HEK293T (cell line): ENCODE data around the gene MAML2.
A peak's percentile ranks its signal among the peaks of the same experiment; 100 is the strongest.

Source experiments
- CTCF ChIA-PET: fragments of 350-600 bp; formaldehyde crosslinking; extraction: SDS; loops from one replicate; lab custom pipeline; 2021; ENCODE audit warnings: antibody characterized with exemption, inconsistent platforms; lab: Yijun Ruan, JAX
- POLR2A ChIA-PET: fragments of 350-600 bp; formaldehyde crosslinking; extraction: SDS; loops from one replicate; lab custom pipeline; 2020; ENCODE audit warnings: antibody characterized with exemption, inconsistent platforms; lab: Yijun Ruan, JAX
- DNase-seq: peaks from one replicate; pipeline ENCODE4 v3.0.0; 2012; ENCODE audit warnings: mixed read lengths; ENCODE audit errors: extremely low spot score
- ARNT ChIP-seq: fragments of 450-650 bp; IDR thresholded peaks from 2 replicates; pipeline ENCODE4 v1.6.1; 2017; ENCODE audit warnings: mild to moderate bottlenecking
- BHLHE40 ChIP-seq: fragments of 450-650 bp; IDR thresholded peaks from 2 replicates; pipeline ENCODE4 v1.6.1; 2016; ENCODE audit warnings: mild to moderate bottlenecking, moderate library complexity, borderline replicate concordance
- CTBP1 ChIP-seq: fragments of 450-650 bp; IDR thresholded peaks from 2 replicates; pipeline ENCODE4 v1.6.1; 2016; ENCODE audit warnings: borderline replicate concordance
- ELF4 ChIP-seq: fragments of 450-650 bp; IDR thresholded peaks from 2 replicates; pipeline ENCODE4 v1.6.1; 2017; ENCODE audit warnings: antibody characterized with exemption
- FOXA1 ChIP-seq: fragments of 450-650 bp; IDR thresholded peaks from 2 replicates; pipeline ENCODE4 v1.6.1; 2016; ENCODE audit warnings: mild to moderate bottlenecking
- FOXK2 ChIP-seq: fragments of 450-650 bp; IDR thresholded peaks from 2 replicates; pipeline ENCODE4 v1.6.1; 2016; ENCODE audit warnings: mild to moderate bottlenecking
- FOXM1 ChIP-seq: fragments of 450-650 bp; IDR thresholded peaks from 2 replicates; pipeline ENCODE4 v1.6.1; 2017; ENCODE audit warnings: mild to moderate bottlenecking, borderline replicate concordance
- HDGF ChIP-seq: fragments of 450-650 bp; IDR thresholded peaks from 2 replicates; pipeline ENCODE4 v1.6.1; 2017; ENCODE audit warnings: antibody characterized with exemption, borderline replicate concordance
- L3MBTL2 ChIP-seq: fragments of 450-650 bp; conservative IDR thresholded peaks from 2 replicates; pipeline ENCODE4 v1.6.1; 2016; ENCODE audit warnings: mild to moderate bottlenecking
- LEF1 ChIP-seq: fragments of 450-650 bp; IDR thresholded peaks from 2 replicates; pipeline ENCODE4 v1.6.1; 2017; ENCODE audit warnings: mild to moderate bottlenecking, borderline replicate concordance
- NFRKB ChIP-seq: fragments of 450-650 bp; IDR thresholded peaks from 2 replicates; pipeline ENCODE4 v1.6.1; 2016; ENCODE audit warnings: mild to moderate bottlenecking, moderate library complexity
- PKNOX1 ChIP-seq: fragments of 450-650 bp; IDR thresholded peaks from 2 replicates; pipeline ENCODE4 v1.6.1; 2016
- SP1 ChIP-seq: fragments of 450-650 bp; IDR thresholded peaks from 2 replicates; pipeline ENCODE4 v1.6.1; 2017
- SUZ12 ChIP-seq: fragments of 450-650 bp; IDR thresholded peaks from 2 replicates; pipeline ENCODE4 v1.6.1; 2016; ENCODE audit warnings: mild to moderate bottlenecking
- TARDBP ChIP-seq: fragments of 450-650 bp; IDR thresholded peaks from 2 replicates; pipeline ENCODE4 v1.6.1; 2016
- ZNF384 ChIP-seq: fragments of 450-650 bp; IDR thresholded peaks from 2 replicates; pipeline ENCODE4 v1.6.1; 2016

MAML2 gene

GRCh38 chr11:96045622-96046456, 297.2 kb downstream of the MAML2 start:
- CTCF ChIA-PET: no interaction called here
- no peak for DNase-seq
- TF ChIP-seq FOXK2: no peak
- no peak for TF ChIP-seq L3MBTL2
- TF ChIP-seq ARNT: no peak
- TF ChIP-seq BHLHE40: no peak
- TF ChIP-seq LEF1: no peak
- no peak for TF ChIP-seq ZNF384
- TF ChIP-seq CTBP1: no peak
- no peak for TF ChIP-seq NFRKB
- no peak for TF ChIP-seq SP1
- no peak for TF ChIP-seq FOXM1
- TF ChIP-seq PKNOX1: no peak
- TF ChIP-seq HDGF: no peak
- no peak for TF ChIP-seq ELF4
- no peak for TF ChIP-seq SUZ12
- TF ChIP-seq FOXA1: no peak
- no peak for TF ChIP-seq TARDBP
- POLR2A ChIA-PET: no interaction called here

GRCh38 chr11:96044747-96045146, 298.2 kb downstream of the MAML2 start:
- ChIA-PET POLR2A (no interaction called here), CTCF (no interaction called here)
- no peak for DNase-seq
- no peak for TF ChIP-seq ELF4
- TF ChIP-seq FOXK2: no peak
- no peak for TF ChIP-seq L3MBTL2
- no peak for TF ChIP-seq NFRKB

- no peak for DNase-seq
- CTCF ChIA-PET: no interaction called here
- no peak for TF ChIP-seq BHLHE40
- no peak for TF ChIP-seq NFRKB
- POLR2A ChIA-PET: no interaction called here
Observed at GRCh38 chr11:96044311-96044710, 298.7 kb downstream of the MAML2 start.

GRCh38 chr11:96043291-96043690, 299.7 kb downstream of the MAML2 start:
- no peak for TF ChIP-seq FOXA1
- ChIA-PET CTCF (no interaction called here), POLR2A (no interaction called here)
- no peak for DNase-seq

- no peak for TF ChIP-seq CTBP1
- TF ChIP-seq ARNT: no peak
- no peak for TF ChIP-seq SP1
- TF ChIP-seq PKNOX1: no peak
- TF ChIP-seq TARDBP: no peak
- no peak for TF ChIP-seq BHLHE40
- TF ChIP-seq LEF1: no peak
- no peak for TF ChIP-seq HDGF
- no peak for TF ChIP-seq FOXK2
- no peak for TF ChIP-seq NFRKB
- no peak for TF ChIP-seq FOXA1
- no peak for TF ChIP-seq SUZ12
- TF ChIP-seq FOXM1: no peak
- CTCF ChIA-PET: no interaction called here
- POLR2A ChIA-PET: no interaction called here
- DNase-seq: no peak
Observed at GRCh38 chr11:96038046-96038445, 304.9 kb downstream of the MAML2 start.

- peak; percentile 22 for DNase-seq
- ChIA-PET POLR2A (no interaction called here), CTCF (no interaction called here)
- no peak for TF ChIP-seq FOXK2
- peak; percentile 80 for TF ChIP-seq PKNOX1
Observed at GRCh38 chr11:96037405-96037949, 305.5 kb downstream of the MAML2 start.

- DNase-seq: no peak
- POLR2A ChIA-PET: no interaction called here
- CTCF ChIA-PET: interaction anchor here (1.1 kb wide), 1 partner anchor 77 kb away, joined by 3 read pairs; no protein-coding TSS in a partner anchor
- TF ChIP-seq ELF4: no peak
- TF ChIP-seq FOXK2: no peak
- TF ChIP-seq L3MBTL2: no peak
- no peak for TF ChIP-seq TARDBP
- TF ChIP-seq NFRKB: no peak
- TF ChIP-seq BHLHE40: no peak
- no peak for TF ChIP-seq CTBP1
- TF ChIP-seq ARNT: no peak
- TF ChIP-seq PKNOX1: no peak
- no peak for TF ChIP-seq LEF1
Observed at GRCh38 chr11:96036863-96037262, 306.1 kb downstream of the MAML2 start.
